ENCODE measurements around the gene DSCAML1.

Gene DSCAML1

DNA sequence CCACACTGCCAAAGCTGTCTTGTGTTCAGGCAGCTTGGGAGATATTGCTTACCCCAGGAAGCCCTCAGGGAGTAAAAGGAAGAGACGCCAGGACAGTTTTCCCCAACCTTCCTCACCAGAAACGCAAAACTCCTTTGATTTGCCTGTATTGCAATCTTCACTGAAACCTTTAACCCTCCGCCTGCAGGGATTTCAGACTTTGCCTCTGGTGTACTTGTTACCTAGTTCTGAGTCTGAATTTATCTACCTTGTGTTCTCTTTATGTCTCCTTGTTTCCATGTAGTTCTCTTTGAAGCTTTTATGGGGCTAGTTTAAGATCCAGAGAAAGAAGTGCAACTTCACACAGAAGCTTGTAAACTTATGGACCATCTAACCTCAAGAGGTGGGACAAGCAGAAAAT, 154.2 kb downstream of the DSCAML1 start:
- TF ChIP-seq, protein P1, sequence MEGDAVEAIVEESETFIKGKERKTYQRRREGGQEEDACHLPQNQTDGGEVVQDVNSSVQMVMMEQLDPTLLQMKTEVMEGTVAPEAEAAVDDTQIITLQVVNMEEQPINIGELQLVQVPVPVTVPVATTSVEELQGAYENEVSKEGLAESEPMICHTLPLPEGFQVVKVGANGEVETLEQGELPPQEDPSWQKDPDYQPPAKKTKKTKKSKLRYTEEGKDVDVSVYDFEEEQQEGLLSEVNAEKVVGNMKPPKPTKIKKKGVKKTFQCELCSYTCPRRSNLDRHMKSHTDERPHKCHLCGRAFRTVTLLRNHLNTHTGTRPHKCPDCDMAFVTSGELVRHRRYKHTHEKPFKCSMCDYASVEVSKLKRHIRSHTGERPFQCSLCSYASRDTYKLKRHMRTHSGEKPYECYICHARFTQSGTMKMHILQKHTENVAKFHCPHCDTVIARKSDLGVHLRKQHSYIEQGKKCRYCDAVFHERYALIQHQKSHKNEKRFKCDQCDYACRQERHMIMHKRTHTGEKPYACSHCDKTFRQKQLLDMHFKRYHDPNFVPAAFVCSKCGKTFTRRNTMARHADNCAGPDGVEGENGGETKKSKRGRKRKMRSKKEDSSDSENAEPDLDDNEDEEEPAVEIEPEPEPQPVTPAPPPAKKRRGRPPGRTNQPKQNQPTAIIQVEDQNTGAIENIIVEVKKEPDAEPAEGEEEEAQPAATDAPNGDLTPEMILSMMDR (IDR thresholded peaks at IDR 0.05; ENCODE audit: low read depth, low read length, missing control alignments) = no peak
- H3K27me3 ChIP-seq (replicated peaks) = no peaks in the 10 kb centered on the region
- H3K36me3 ChIP-seq (replicated peaks) = no peaks in the 10 kb centered on the region
- in situ Hi-C loops (cut with HindIII; ENCODE audit: low pct_ligation_motif_present, low sequenced_read_pairs) = no loop called here
- DNase-seq = no peak
- no peak overlapping the region for H3K27ac ChIP-seq
- H3K4me3 ChIP-seq (ENCODE audit: low read depth, low read length) = no peak overlapping the region

DNA sequence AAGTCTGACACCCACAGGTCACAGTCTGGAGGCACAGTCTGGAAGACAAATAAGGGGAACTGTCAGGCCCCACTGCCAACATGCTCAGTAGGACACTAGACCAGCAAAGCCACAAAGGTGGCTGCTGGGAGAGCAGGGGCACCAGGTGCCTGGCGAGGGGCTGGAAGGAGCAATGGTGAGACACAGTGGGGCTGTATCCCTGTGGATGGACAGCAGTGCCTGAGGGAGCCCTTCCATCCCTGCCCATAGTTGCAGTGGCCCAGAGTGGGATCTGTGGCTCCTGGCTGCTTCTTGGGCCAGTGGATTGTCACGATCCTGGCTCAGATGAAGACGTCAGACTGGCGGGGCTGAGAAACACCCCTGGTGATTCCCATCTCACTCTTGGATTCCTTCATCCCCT, 154.6 kb downstream of the DSCAML1 start:
- no peak overlapping the region for H3K4me3 ChIP-seq (ENCODE audit: low read depth, low read length)
- no peak for DNase-seq
- TF ChIP-seq, protein P1 (IDR thresholded peaks at IDR 0.05; ENCODE audit: low read depth, low read length, missing control alignments) = no peak
- H3K36me3 ChIP-seq (replicated peaks) = no peaks in the 10 kb centered on the region
- H3K27ac ChIP-seq = no peak overlapping the region
- in situ Hi-C loops (cut with HindIII; ENCODE audit: low pct_ligation_motif_present, low sequenced_read_pairs) = no loop called here
- no peaks in the 10 kb centered on the region for H3K27me3 ChIP-seq (replicated peaks)

DNA sequence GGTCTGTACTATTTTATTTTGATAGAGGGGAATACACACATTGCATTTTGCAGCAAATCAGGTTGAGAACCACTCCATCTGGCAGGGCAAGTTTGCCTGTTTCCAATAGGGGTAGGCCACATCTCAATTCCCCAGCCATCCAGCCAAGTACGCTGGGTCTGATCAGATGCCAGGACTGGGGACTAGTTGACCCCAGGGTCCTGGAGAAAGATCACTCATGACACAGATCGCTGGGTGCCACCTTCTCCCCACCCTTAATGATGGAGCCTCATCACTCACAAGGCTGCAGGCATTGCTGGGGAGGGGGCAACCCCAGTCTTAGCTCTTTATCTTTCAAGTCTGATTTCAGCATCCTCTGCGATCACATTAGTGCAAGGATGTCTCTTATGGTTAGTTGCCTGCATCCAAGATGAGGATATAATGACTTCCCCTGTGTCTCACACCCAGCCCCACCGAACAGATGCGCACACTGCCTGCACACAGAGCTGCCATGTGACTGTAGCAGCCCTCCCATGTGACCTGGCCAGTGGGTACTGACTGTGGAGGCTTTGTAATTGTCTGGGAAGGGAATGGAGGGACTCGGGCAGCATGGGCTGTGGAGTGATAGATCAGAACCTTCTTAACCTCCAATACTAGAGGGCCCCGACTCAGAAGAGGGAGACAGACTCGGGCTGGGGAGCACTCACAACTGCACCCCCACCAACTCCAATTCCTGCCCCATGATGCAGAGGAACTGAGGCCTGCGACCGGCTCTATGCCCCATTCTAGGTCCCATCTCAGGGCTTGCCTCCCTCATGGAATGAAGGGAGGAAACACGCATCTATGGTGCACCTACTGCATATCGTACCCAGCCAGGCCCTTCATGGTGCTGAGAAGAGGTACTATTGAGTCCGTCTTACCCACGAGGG, 155.8 kb downstream of the DSCAML1 start:
- H3K27me3 ChIP-seq (replicated peaks) = no peaks in the 10 kb centered on the region
- DNase-seq = no peak
- in situ Hi-C loops (cut with HindIII; ENCODE audit: low pct_ligation_motif_present, low sequenced_read_pairs) = no loop called here
- no peak overlapping the region for H3K4me3 ChIP-seq (ENCODE audit: low read depth, low read length)
- no peaks in the 10 kb centered on the region for H3K36me3 ChIP-seq (replicated peaks)
- H3K27ac ChIP-seq = no peak overlapping the region
- TF ChIP-seq, protein P1 (IDR thresholded peaks at IDR 0.05; ENCODE audit: low read depth, low read length, missing control alignments) = no peak

DNA sequence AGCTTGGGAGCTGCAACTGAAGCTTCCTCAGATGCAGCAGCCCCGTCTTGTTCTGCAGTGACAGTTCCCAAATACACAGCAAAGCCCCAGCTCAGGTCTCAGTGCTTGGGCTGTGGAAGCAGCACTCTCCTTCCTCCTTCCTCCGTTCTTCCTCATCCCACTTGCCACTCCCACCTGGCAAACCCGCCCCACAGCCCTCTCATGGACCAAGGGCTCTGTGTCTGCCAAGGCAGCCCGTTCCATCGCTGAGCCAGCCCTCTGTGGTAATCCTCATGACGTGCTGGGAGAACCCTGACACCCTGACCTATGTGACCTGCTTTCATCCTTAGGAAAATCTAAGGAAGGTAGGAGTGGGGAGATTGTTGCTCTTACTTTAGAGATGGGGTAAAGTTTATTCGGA, 157.0 kb downstream of the DSCAML1 start:
- H3K27ac ChIP-seq = no peak overlapping the region
- no peaks in the 10 kb centered on the region for H3K36me3 ChIP-seq (replicated peaks)
- TF ChIP-seq, protein P1 (IDR thresholded peaks at IDR 0.05; ENCODE audit: low read depth, low read length, missing control alignments) = no peak
- DNase-seq = no peak
- no peak overlapping the region for H3K4me3 ChIP-seq (ENCODE audit: low read depth, low read length)
- in situ Hi-C loops (cut with HindIII; ENCODE audit: low pct_ligation_motif_present, low sequenced_read_pairs) = no loop called here
- H3K27me3 ChIP-seq (replicated peaks) = no peaks in the 10 kb centered on the region

DNA sequence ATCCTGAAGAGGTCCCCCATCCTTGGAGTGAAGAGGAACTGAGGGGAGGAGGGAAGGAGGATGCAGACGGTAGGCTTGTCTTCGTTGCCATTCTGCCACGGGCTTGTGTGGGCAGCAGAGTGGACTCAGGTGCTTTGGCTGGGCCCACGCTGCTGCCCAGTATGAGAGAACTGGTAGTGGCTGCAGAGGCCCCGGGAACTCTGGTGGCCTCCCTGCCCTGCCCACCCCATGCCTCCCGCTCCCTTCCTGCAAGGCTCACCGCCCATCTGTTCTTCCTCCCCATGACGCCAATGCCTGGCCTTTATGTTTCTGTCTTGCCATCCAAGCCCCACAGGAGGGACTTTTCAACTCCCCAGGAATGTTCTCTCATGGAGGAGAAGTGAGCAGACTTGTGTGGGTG, 157.4 kb downstream of the DSCAML1 start:
- H3K27ac ChIP-seq = no peak overlapping the region
- H3K36me3 ChIP-seq (replicated peaks) = no peaks in the 10 kb centered on the region
- in situ Hi-C loops (cut with HindIII; ENCODE audit: low pct_ligation_motif_present, low sequenced_read_pairs) = no loop called here
- TF ChIP-seq, protein P1 (IDR thresholded peaks at IDR 0.05; ENCODE audit: low read depth, low read length, missing control alignments) = no peak
- no peak for DNase-seq
- no peak overlapping the region for H3K4me3 ChIP-seq (ENCODE audit: low read depth, low read length)
- no peaks in the 10 kb centered on the region for H3K27me3 ChIP-seq (replicated peaks)

Measured in brain microvascular endothelial cell (primary cell).